GM23338 (cell line): ENCODE results near the gene AK9. TPM values are rescaled to one million over a fixed set of nuclear protein-coding genes. Genes with fewer than 3 reads are reported as not detected.

Experiments used
- ATAC-seq: fragments of 200-7000 bp; cut with Tn5 transposase; 3 replicates; pipeline ENCODE4 v1.9.1; 2020
- DNase-seq: peaks from one replicate; pipeline ENCODE4 v3.0.0-alpha.2; 2015; ENCODE audit warnings: low spot score
- H2AFZ ChIP-seq: fragments of 200-600 bp; sonication (generic); 2 replicates; pipeline ENCODE4 v1.8.0; 2016; ENCODE audit warnings: antibody characterized with exemption, mild to moderate bottlenecking, moderate library complexity
- H3F3A ChIP-seq: fragments of 200-600 bp; sonication (generic); replicated peaks from 2 replicates; pipeline ENCODE4 v1.8.0; 2017; ENCODE audit warnings: antibody characterized with exemption, mixed run types, low read depth
- H3K27ac ChIP-seq: fragments of 200-600 bp; sonication (generic); 2 replicates; pipeline ENCODE4 v1.6.1; 2016; ENCODE audit warnings: low read depth
- H3K27me3 ChIP-seq: fragments of 200-600 bp; sonication (generic); 2 replicates; pipeline ENCODE4 v1.8.0; 2016; ENCODE audit warnings: mild to moderate bottlenecking, mixed run types, moderate library complexity; ENCODE audit not compliant: insufficient read depth
- H3K36me3 ChIP-seq: fragments of 200-600 bp; sonication (generic); 2 replicates; pipeline ENCODE4 v1.8.0; 2016; ENCODE audit warnings: mild to moderate bottlenecking; ENCODE audit not compliant: insufficient read depth
- H3K4me1 ChIP-seq: fragments of 200-600 bp; sonication (generic); 2 replicates; pipeline ENCODE4 v1.8.0; 2016; ENCODE audit warnings: mild to moderate bottlenecking, moderate library complexity; ENCODE audit not compliant: insufficient read depth
- H3K4me2 ChIP-seq: fragments of 200-600 bp; sonication (generic); 2 replicates; pipeline ENCODE4 v1.7.1; 2017; ENCODE audit warnings: mixed run types
- H3K4me3 ChIP-seq: fragments of 200-600 bp; sonication (generic); 2 replicates; pipeline ENCODE4 v1.6.1; 2016; ENCODE audit warnings: mixed run types
- H3K79me2 ChIP-seq: fragments of 200-600 bp; sonication (generic); replicated peaks from 2 replicates; pipeline ENCODE4 v1.8.0; 2017; ENCODE audit warnings: mild to moderate bottlenecking; ENCODE audit not compliant: insufficient read depth
- H3K9me2 ChIP-seq: fragments of 200-600 bp; sonication (generic); 2 replicates; pipeline ENCODE4 v1.8.0; 2017; ENCODE audit not compliant: insufficient read depth
- H4K20me1 ChIP-seq: fragments of 200-600 bp; sonication (generic); replicated peaks from 2 replicates; pipeline ENCODE4 v1.8.0; 2017; ENCODE audit warnings: mild to moderate bottlenecking; ENCODE audit not compliant: insufficient read depth
- H3K27ac Mint-ChIP-seq: 2 replicates; pipeline ENCODE4 v1.8.0; 2020; ENCODE audit warnings: inconsistent platforms, mild to moderate bottlenecking, moderate library complexity, mixed read lengths
- H3K27me3 Mint-ChIP-seq: 3 replicates; pipeline ENCODE4 v1.8.0; 2022; ENCODE audit warnings: low read depth, mild to moderate bottlenecking, moderate library complexity, mixed read lengths, inconsistent platforms; ENCODE audit not compliant: insufficient read depth, poor library complexity
- H3K36me3 Mint-ChIP-seq: 3 replicates; pipeline ENCODE4 v1.8.0; 2021; ENCODE audit warnings: low read depth, mild to moderate bottlenecking, inconsistent platforms, moderate library complexity, mixed read lengths
- H3K4me1 Mint-ChIP-seq: 3 replicates; pipeline ENCODE4 v1.8.0; 2020; ENCODE audit warnings: mild to moderate bottlenecking, inconsistent platforms, mixed read lengths
- H3K4me3 Mint-ChIP-seq: 3 replicates; pipeline ENCODE4 v1.8.0; 2021; ENCODE audit warnings: moderate library complexity, mild to moderate bottlenecking, inconsistent platforms, mixed read lengths
- H3K9me3 Mint-ChIP-seq: 3 replicates; pipeline ENCODE4 v1.8.0; 2020; ENCODE audit warnings: moderate library complexity, mild to moderate bottlenecking, inconsistent platforms, mixed read lengths
- CREB1 ChIP-seq: fragments of 250-450 bp; sonication (Bioruptor Pico); IDR thresholded peaks from 2 replicates; pipeline ENCODE4 v1.5.0; 2020; ENCODE audit warnings: low read depth, mild to moderate bottlenecking, moderate library complexity
- EZH2 ChIP-seq: fragments of 200-600 bp; sonication (generic); IDR thresholded peaks from one replicate; pipeline ENCODE4 v1.8.0; 2017; ENCODE audit warnings: antibody characterized with exemption, mild to moderate bottlenecking, low read depth; ENCODE audit not compliant: unreplicated experiment
- EZH2phosphoT487 ChIP-seq: fragments of 200-600 bp; sonication (generic); IDR thresholded peaks from one replicate; pipeline ENCODE4 v1.8.1; 2018; ENCODE audit warnings: antibody characterized with exemption; ENCODE audit not compliant: unreplicated experiment
- JUNB ChIP-seq: IDR thresholded peaks from one replicate; pipeline ENCODE4 v1.6.1; 2016; ENCODE audit warnings: antibody characterized with exemption; ENCODE audit not compliant: unreplicated experiment
- NANOG ChIP-seq: IDR thresholded peaks from 2 replicates; pipeline ENCODE4 v1.6.1; 2016; ENCODE audit warnings: antibody characterized with exemption, borderline replicate concordance
- POLR2AphosphoS5 ChIP-seq: IDR thresholded peaks from 2 replicates; pipeline ENCODE4 v1.6.1; 2016; ENCODE audit warnings: antibody characterized with exemption, low read depth
- STAT1 ChIP-seq: IDR thresholded peaks from one replicate; pipeline ENCODE4 v1.6.1; 2016; ENCODE audit warnings: antibody characterized with exemption; ENCODE audit not compliant: unreplicated experiment
- ZNF114 ChIP-seq: fragments of 250-450 bp; sonication (Bioruptor Pico); IDR thresholded peaks from 2 replicates; pipeline ENCODE4 v1.5.0; 2020; ENCODE audit warnings: mild to moderate bottlenecking, moderate library complexity
- ZNF331 ChIP-seq: fragments of 250-450 bp; sonication (Bioruptor Pico); IDR thresholded peaks from 2 replicates; pipeline ENCODE4 v1.5.0; 2020; ENCODE audit warnings: low read depth, mild to moderate bottlenecking, moderate library complexity
- polyA plus RNA-seq: library from polyadenylated mRNA; unstranded; fragments of >200 nt; fragmentation: Nextera tagmentation; extraction: Ambion mirVana; gene quantifications from 2 replicates; pipeline ENCODE4 v1.2.1, GENCODE V29; 2016
- total RNA-seq: library from RNA; depleted of rRNA; stranded (reverse); fragments of >200 nt; shearing (Covaris generic); gene quantifications from 2 replicates; pipeline ENCODE4 v1.2.3, GENCODE V29; 2014
- TF ChIP-seq, protein P1 (sequence below): fragments of 250-450 bp; sonication (Bioruptor Pico); IDR thresholded peaks from 2 replicates; pipeline ENCODE4 v1.5.0; 2020; ENCODE audit warnings: mild to moderate bottlenecking, moderate library complexity
- TF ChIP-seq, protein P2 (sequence below): IDR thresholded peaks from 2 replicates; pipeline ENCODE4 v1.6.1; 2016; ENCODE audit warnings: antibody characterized with exemption
- TF ChIP-seq, protein P3 (sequence below), 2 experiments: fragments of 200-600 bp in 1 of 2; sonication (generic) in 1 of 2; conservative IDR thresholded peaks; 2 replicates each; pipeline versions ENCODE4 v1.5.1 to v1.6.1; 2016 to 2017; ENCODE audit warnings: antibody characterized with exemption in 2 of 2, low read depth in 2 of 2, mild to moderate bottlenecking in 2 of 2, moderate library complexity in 1 of 2
- TF ChIP-seq, protein P4 (sequence below): IDR thresholded peaks from one replicate; pipeline ENCODE4 v1.6.1; 2018; ENCODE audit warnings: antibody characterized with exemption; ENCODE audit not compliant: unreplicated experiment

The AK9 gene
- total and polyA plus RNA-seq, 2 experiments from 2014 or later, result 2.0 to 6.4 TPM

DNA sequence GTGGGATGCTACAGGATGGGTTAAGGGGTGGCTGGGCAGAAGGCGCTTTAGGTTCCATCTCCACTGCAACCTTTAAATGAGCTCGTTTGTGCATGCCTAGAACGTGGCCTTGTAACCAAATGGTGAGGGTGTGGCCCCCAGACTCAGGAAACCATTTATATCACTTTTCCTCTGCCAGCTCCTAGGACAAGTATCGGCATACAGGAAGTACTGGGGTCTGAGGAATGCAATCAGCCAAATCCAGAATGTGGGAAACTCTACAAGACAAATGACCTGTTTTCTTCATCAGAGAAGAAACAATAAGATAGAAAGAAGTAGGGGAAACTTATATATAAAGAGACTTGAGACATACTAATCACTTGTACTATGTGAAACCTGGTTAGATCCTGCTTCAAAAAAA is 21.2 kb downstream of the AK9 start:
- no peaks in the 10 kb centered on the region for H3K36me3 ChIP-seq
- H3K9me2 ChIP-seq, result peaks cover 3% of the 10 kb centered on the region; the same call in 1 of the 2 replicates
- H3K4me2 ChIP-seq, result no peak overlapping the region
- peaks cover 15% of the 10 kb centered on the region; the same call in 1 of the 2 replicates for H3K4me1 ChIP-seq
- H3K27ac ChIP-seq, result no peak overlapping the region
- no peak overlapping the region for H3K27ac Mint-ChIP-seq
- no peaks in the 10 kb centered on the region for H3K9me3 Mint-ChIP-seq
- no peak overlapping the region for H3K4me3 ChIP-seq
- no peak overlapping the region for H3K4me3 Mint-ChIP-seq
- DNase-seq (no peak), ATAC-seq (no peak)
- no peaks in the 10 kb centered on the region for H4K20me1 ChIP-seq
- H3K36me3 Mint-ChIP-seq, result no peaks in the 10 kb centered on the region; the same call in 2 of the 3 replicates
- no peaks in the 10 kb centered on the region for H3K27me3 Mint-ChIP-seq
- H3F3A ChIP-seq, result no peaks in the 10 kb centered on the region
- no peaks in the 10 kb centered on the region for H3K79me2 ChIP-seq
- no peak overlapping the region for H2AFZ ChIP-seq
- no peaks in the 10 kb centered on the region for H3K27me3 ChIP-seq
- peaks cover 13% of the 10 kb centered on the region for H3K4me1 Mint-ChIP-seq
- no peak for TF ChIP-seq ZNF331
- no peak for TF ChIP-seq STAT1
- TF ChIP-seq, protein P1, sequence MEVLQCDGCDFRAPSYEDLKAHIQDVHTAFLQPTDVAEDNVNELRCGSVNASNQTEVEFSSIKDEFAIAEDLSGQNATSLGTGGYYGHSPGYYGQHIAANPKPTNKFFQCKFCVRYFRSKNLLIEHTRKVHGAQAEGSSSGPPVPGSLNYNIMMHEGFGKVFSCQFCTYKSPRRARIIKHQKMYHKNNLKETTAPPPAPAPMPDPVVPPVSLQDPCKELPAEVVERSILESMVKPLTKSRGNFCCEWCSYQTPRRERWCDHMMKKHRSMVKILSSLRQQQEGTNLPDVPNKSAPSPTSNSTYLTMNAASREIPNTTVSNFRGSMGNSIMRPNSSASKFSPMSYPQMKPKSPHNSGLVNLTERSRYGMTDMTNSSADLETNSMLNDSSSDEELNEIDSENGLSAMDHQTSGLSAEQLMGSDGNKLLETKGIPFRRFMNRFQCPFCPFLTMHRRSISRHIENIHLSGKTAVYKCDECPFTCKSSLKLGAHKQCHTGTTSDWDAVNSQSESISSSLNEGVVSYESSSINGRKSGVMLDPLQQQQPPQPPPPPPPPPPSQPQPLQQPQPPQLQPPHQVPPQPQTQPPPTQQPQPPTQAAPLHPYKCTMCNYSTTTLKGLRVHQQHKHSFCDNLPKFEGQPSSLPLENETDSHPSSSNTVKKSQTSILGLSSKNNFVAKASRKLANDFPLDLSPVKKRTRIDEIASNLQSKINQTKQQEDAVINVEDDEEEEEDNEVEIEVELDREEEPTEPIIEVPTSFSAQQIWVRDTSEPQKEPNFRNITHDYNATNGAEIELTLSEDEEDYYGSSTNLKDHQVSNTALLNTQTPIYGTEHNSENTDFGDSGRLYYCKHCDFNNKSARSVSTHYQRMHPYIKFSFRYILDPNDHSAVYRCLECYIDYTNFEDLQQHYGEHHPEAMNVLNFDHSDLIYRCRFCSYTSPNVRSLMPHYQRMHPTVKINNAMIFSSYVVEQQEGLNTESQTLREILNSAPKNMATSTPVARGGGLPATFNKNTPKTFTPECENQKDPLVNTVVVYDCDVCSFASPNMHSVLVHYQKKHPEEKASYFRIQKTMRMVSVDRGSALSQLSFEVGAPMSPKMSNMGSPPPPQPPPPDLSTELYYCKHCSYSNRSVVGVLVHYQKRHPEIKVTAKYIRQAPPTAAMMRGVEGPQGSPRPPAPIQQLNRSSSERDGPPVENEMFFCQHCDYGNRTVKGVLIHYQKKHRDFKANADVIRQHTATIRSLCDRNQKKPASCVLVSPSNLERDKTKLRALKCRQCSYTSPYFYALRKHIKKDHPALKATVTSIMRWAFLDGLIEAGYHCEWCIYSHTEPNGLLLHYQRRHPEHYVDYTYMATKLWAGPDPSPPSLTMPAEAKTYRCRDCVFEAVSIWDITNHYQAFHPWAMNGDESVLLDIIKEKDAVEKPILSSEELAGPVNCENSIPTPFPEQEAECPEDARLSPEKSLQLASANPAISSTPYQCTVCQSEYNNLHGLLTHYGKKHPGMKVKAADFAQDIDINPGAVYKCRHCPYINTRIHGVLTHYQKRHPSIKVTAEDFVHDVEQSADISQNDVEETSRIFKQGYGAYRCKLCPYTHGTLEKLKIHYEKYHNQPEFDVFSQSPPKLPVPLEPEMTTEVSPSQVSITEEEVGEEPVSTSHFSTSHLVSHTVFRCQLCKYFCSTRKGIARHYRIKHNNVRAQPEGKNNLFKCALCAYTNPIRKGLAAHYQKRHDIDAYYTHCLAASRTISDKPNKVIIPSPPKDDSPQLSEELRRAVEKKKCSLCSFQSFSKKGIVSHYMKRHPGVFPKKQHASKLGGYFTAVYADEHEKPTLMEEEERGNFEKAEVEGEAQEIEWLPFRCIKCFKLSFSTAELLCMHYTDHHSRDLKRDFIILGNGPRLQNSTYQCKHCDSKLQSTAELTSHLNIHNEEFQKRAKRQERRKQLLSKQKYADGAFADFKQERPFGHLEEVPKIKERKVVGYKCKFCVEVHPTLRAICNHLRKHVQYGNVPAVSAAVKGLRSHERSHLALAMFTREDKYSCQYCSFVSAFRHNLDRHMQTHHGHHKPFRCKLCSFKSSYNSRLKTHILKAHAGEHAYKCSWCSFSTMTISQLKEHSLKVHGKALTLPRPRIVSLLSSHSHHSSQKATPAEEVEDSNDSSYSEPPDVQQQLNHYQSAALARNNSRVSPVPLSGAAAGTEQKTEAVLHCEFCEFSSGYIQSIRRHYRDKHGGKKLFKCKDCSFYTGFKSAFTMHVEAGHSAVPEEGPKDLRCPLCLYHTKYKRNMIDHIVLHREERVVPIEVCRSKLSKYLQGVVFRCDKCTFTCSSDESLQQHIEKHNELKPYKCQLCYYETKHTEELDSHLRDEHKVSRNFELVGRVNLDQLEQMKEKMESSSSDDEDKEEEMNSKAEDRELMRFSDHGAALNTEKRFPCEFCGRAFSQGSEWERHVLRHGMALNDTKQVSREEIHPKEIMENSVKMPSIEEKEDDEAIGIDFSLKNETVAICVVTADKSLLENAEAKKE (CRISPR knock-in tag), result no peak
- no peak for TF ChIP-seq POLR2AphosphoS5
- TF ChIP-seq, protein P2, sequence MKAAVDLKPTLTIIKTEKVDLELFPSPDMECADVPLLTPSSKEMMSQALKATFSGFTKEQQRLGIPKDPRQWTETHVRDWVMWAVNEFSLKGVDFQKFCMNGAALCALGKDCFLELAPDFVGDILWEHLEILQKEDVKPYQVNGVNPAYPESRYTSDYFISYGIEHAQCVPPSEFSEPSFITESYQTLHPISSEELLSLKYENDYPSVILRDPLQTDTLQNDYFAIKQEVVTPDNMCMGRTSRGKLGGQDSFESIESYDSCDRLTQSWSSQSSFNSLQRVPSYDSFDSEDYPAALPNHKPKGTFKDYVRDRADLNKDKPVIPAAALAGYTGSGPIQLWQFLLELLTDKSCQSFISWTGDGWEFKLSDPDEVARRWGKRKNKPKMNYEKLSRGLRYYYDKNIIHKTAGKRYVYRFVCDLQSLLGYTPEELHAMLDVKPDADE, result no peak
- TF ChIP-seq CREB1 (CRISPR knock-in tag), result no peak
- TF ChIP-seq EZH2phosphoT487, result no peak
- no peak for TF ChIP-seq NANOG
- TF ChIP-seq EZH2, result no peak
- no peak for TF ChIP-seq JUNB
- TF ChIP-seq ZNF114, result no peak
- TF ChIP-seq, protein P3, sequence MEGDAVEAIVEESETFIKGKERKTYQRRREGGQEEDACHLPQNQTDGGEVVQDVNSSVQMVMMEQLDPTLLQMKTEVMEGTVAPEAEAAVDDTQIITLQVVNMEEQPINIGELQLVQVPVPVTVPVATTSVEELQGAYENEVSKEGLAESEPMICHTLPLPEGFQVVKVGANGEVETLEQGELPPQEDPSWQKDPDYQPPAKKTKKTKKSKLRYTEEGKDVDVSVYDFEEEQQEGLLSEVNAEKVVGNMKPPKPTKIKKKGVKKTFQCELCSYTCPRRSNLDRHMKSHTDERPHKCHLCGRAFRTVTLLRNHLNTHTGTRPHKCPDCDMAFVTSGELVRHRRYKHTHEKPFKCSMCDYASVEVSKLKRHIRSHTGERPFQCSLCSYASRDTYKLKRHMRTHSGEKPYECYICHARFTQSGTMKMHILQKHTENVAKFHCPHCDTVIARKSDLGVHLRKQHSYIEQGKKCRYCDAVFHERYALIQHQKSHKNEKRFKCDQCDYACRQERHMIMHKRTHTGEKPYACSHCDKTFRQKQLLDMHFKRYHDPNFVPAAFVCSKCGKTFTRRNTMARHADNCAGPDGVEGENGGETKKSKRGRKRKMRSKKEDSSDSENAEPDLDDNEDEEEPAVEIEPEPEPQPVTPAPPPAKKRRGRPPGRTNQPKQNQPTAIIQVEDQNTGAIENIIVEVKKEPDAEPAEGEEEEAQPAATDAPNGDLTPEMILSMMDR (conservative IDR thresholded peaks at IDR 0.05; ENCODE audit: low read depth in 2 of 2), result no peak
- TF ChIP-seq, protein P4, sequence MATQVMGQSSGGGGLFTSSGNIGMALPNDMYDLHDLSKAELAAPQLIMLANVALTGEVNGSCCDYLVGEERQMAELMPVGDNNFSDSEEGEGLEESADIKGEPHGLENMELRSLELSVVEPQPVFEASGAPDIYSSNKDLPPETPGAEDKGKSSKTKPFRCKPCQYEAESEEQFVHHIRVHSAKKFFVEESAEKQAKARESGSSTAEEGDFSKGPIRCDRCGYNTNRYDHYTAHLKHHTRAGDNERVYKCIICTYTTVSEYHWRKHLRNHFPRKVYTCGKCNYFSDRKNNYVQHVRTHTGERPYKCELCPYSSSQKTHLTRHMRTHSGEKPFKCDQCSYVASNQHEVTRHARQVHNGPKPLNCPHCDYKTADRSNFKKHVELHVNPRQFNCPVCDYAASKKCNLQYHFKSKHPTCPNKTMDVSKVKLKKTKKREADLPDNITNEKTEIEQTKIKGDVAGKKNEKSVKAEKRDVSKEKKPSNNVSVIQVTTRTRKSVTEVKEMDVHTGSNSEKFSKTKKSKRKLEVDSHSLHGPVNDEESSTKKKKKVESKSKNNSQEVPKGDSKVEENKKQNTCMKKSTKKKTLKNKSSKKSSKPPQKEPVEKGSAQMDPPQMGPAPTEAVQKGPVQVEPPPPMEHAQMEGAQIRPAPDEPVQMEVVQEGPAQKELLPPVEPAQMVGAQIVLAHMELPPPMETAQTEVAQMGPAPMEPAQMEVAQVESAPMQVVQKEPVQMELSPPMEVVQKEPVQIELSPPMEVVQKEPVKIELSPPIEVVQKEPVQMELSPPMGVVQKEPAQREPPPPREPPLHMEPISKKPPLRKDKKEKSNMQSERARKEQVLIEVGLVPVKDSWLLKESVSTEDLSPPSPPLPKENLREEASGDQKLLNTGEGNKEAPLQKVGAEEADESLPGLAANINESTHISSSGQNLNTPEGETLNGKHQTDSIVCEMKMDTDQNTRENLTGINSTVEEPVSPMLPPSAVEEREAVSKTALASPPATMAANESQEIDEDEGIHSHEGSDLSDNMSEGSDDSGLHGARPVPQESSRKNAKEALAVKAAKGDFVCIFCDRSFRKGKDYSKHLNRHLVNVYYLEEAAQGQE, result no peak
